Panc1 (cell line): Measurements from ENCODE around the gene STARD8.

Experiments
- CTCF ChIP-seq: fragments of 450-650 bp; IDR thresholded peaks from 2 replicates; pipeline ENCODE4 v1.5.1; 2017; ENCODE audit warnings: mild to moderate bottlenecking
- POLR2AphosphoS5 ChIP-seq: IDR thresholded peaks from 2 replicates; pipeline ENCODE4 v1.6.1; 2012; ENCODE audit warnings: mild to moderate bottlenecking, low read depth, low read length, moderate library complexity
- REST ChIP-seq, 2 experiments: IDR thresholded peaks; 2 replicates each; pipeline ENCODE4 v1.6.1; 2011 to 2012; ENCODE audit warnings: low read depth in 2 of 2, control low read depth in 1 of 2, low read length in 1 of 2, mild to moderate bottlenecking in 1 of 2, moderate library complexity in 1 of 2; ENCODE audit not compliant: insufficient read depth in 1 of 2
- TCF7L2 ChIP-seq: IDR thresholded peaks from 2 replicates; pipeline ENCODE4 v1.6.1; 2011; ENCODE audit warnings: mild to moderate bottlenecking, low read depth, low read length, inconsistent platforms

- no peak for TF ChIP-seq CTCF
- no peak for TF ChIP-seq POLR2AphosphoS5
- TF ChIP-seq TCF7L2 = no peak
- TF ChIP-seq REST (IDR thresholded peaks at IDR 0.05; ENCODE audit: insufficient read depth in 1 of 2, low read depth in 2 of 2, low read length in 1 of 2) = no peak
Observed at GRCh38 chrX:68761086-68761485, 113.6 kb downstream of the STARD8 start.
